GM21515 (cell line): ENCODE measurements around the gene SAMD1.
"Not testable (repeated sequence)": the region's sequence is repeated elsewhere in the genome, so short reads cannot be mapped to it uniquely, and the experiment has no call there.

Source experiments
- ATAC-seq: cut with Tn5 transposase; IDR thresholded peaks from one replicate; pipeline ENCODE4 v1.9.1; 2021; ENCODE audit not compliant: unreplicated experiment

Gene SAMD1

DNA sequence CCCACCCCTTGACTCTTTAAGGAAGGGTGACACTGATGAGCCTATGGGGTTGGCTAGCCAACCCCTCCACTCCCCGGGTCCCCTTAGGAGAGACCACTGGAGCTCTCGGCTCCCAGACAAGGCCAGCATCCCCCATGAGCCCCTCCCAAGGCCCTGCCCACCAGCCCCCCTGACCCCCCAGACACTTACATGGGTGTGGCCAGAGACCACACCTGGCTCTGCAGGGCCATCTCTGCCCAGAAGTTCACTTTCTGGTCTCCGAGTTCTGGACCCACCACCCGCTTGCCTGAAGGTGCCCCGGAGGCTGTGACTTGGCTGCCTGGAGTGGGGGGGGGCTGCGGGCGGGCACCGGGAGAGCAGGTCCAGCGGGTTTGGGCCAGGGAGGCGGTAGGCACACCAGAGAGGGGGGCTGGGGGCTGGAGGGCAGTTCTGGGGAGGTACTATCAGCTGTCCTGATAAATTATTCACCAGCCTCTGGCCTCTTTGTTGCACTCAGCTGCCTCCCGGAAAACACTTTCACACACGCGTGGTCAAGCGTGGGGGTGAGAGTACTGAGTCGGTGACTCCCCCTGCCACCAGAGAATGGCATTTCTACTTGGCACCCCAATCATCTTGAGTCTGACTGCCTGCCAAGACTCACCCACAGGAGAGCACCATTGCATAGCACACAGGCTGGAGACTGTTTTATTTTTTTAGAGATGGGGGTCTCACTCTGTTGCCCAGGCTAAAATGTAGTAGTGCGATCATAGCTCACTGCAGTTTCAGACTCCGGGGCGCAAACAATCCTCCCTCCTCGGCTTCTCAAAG is 28.6 kb downstream of the SAMD1 start, which contains the start of gene PALM3:
TSS of gene PALM3 (minus strand) at position 326 of the 807 bp plus-strand sequence. CDS start at position 230, 96 bp downstream.
- ATAC-seq: no peak

GRCh38 chr19:14061081-14061749 is 29.3 kb downstream of the SAMD1 start:
- ATAC-seq: no peak

DNA sequence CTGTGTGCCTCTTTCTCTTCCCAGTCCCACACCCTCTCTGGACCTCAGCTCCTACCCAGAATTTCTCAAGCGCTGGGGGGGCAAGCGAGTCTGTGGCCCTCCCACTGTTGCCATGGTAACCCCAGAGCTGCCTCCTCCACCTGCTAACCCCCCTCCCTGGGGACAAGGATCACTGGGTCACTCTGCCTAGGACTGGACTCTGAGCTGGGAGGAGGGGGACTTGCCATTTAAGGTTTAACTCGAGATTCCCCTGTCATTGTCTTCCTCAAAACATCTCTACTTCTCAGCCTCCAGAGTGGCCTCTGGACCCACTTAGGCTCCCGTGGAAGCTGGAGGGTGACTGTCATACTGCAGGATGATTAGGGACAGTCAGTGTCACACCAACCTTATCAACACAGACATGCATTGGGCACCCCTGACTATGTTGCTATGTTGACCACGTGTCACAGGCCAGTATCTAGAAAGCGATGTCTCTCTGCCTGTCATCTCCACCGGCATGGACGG is 30.8 kb downstream of the SAMD1 start:
- ATAC-seq: no peak

GRCh38 chr19:14059093-14059480 is 31.5 kb downstream of the SAMD1 start:
- ATAC-seq: no peak

GRCh38 chr19:14058182-14059092 is 32.1 kb downstream of the SAMD1 start:
- no peak for ATAC-seq

DNA sequence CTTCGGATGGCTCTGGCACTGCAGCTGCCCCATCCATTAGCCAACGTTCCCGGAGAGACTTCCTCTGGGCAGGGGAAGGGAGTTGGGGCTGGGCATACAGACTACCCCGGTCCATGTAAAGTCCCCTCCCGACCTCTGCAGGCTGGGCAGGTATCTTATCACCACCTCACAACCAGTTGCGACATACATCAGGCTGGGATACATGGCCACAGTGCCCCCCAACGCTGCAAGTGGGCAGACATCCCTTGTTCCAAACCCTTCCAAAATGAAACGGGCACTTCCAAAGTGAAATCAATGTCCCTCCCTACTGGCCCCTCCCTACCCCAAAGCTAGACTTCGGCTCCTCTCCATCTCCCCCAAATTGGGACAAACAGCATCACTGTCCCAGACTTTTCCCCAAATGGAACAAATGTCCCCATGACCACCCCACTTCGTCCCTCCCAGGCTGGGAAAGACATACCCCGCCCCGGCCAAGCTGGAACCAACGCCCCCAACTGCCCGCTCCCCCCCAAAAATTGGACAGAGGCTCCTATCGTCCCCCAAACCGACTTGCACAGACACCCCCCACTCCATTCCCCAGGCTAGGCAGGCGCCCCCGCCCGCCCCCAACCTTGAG is 33.7 kb downstream of the SAMD1 start:
- no peak for ATAC-seq

DNA sequence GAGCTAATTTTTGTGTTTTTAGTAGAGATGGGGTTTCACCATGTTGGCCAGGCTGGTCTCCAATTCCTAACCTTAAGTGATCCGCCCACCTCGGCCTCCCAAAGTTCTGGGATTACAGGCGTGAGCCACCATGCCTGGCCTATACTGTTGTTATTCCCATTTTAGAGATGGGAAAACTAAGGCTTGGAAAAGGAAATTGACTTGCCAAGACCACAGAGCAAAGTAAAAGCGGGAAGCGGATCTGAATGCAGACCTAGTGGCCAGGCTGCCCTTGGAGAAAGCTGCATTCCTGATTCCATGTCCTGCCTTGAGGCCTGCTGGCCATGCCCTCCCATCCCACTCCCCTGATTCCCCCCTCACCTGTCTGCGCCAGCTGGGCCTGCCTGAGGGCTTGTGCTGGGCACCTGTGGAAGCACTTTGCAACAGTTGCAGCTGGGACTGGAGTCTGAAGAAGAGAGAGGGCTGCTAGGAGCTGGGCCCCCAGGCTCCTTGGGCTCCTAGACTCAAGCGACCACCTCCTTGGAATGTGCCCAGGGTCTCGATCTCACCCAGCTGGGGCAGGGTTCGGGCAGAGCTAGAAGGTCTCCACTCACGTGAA is 34.4 kb downstream of the SAMD1 start:
- ATAC-seq: no peak

- ATAC-seq: no peak
Measured at GRCh38 chr19:14055396-14055795, 35.2 kb downstream of the SAMD1 start.

DNA sequence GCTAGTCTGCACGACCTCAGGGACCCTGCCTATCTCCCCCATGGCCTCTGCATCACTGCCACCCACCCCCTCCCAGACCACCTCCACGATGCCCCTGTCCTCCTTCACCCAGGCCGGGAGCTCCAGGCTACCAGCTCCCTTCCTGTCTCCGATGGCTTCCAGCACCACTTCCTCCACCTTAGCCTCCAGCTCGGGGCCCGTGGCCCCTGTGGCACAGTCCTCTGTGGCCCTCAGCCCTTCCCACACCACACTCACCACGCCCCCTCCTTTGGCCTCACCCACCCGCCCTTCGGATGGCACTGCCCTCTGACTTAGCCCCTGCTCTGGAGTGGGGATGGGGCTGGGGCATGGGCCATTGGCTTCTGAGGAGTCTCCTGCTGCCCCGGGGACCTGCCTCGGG is 35.8 kb downstream of the SAMD1 start:
- no peak for ATAC-seq

DNA sequence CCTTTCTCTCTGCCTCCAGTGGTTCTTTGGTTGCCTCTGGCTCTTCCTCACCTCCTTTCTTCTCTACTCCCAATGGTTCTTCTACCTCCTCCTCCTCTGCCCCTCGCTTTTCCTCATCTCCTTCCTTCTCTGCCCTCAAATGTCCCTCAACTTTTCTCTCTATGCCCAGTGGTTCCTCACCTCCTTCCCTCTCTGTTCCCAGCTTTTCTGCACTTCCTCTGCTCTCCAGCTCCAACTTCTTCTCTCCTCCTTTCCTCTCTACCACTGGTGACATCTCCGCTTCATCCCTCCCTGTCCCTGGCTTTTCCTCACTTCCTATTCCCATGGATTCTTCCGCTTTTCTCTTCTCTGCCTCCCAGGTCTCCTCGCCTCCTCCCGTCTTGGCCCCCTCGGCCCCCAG is 36.5 kb downstream of the SAMD1 start:
- ATAC-seq: no peak

DNA sequence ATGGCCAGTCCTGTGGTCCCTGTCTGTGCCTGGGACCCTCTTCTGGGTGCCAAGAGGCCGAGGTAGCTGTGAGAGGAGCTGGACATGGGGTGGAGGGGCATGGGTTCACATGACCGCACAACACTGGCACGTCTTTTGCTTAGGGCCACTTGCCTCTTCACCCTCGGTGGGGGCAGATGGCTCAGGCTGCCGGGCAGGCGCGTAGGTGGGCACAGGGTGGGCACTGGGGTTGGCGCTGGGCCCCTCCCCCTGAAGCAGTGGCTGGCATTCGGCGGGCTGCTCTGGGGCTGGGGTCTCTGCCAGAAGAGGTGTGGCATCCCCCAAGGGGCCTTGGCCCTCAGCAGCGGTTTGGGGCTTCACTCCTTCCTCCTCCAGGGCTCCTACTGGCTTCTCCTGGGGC is 37.1 kb downstream of the SAMD1 start:
- ATAC-seq: no peak

DNA sequence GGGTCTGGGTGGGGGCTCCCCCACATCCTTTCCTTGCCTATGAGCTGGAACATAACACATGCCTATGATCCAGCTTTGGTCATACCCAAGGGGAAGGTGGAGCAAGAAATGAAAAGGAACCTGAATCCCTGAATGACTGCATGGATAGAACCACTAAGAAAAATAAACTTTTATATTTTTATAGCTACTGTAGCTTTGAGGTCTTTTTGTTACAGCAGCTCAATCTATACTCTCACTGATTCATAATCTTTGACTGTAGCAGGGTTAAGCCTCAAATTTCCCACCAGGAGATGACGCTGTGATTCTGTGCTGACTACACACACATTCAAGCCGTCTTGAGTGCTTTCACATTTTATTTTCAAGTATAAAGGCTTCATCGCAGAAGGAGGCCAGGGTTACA is 37.5 kb downstream of the SAMD1 start:
- no peak for ATAC-seq

DNA sequence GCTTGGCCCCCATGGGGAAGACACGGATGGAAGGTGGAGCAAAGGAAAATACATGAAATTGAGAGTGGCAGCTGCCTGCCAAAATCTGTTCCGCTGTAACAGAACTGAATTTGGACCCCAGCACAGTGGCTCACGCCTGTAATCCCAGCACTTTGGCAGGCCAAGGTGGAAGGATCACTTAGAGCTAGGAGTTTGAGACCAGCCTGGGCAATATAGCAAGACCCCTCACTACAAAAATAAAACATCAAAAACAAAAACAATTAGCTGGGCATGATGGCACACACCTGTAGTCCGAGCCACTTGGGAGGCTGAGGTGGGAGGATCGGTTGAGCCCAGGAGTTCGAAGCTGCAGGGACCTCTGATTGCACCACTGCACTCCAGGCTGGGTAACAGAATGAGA is 38.1 kb downstream of the SAMD1 start:
- no peak for ATAC-seq

- ATAC-seq: no peak
Measured at GRCh38 chr19:14051980-14052379, 38.6 kb downstream of the SAMD1 start.

GRCh38 chr19:14050961-14051360 is 39.6 kb downstream of the SAMD1 start:
- not testable (repeated sequence) for ATAC-seq

GRCh38 chr19:14050512-14050911 is 40.0 kb downstream of the SAMD1 start:
- no peak for ATAC-seq

DNA sequence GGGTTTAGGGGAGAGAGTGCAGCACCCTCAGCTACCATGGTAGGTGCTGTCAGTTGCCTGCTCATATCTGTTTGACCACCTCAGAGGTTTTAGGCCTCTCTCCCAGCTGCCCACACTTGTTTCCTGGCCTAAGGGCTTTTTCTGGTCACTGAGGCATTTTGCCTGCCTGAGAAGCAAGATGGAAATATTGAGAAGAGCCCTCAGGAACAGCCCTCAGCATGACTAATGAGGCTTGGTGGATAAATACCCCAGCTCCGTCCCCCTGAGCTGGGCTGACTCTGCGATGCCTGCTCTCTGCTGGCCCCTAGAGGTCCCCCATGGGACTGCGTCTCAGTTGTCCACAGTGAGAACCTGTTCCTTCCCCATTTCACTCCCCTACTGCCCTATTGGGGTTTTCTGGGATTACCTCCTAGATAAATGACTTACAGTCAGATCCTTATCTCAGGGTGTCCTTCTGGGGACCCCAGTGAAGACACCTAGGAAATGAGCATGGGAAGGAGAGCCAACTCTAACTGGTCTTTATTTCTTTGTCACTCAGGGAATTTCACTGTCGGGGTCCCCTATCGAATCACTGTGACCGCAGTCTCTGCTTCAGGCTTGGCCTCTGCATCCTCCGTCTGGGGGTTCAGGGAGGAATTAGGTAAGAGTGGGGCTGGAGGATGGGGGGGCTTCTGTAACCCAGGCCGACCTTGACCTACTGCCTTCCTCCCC is 42.0 kb downstream of the SAMD1 start:
- ATAC-seq: no peak

DNA sequence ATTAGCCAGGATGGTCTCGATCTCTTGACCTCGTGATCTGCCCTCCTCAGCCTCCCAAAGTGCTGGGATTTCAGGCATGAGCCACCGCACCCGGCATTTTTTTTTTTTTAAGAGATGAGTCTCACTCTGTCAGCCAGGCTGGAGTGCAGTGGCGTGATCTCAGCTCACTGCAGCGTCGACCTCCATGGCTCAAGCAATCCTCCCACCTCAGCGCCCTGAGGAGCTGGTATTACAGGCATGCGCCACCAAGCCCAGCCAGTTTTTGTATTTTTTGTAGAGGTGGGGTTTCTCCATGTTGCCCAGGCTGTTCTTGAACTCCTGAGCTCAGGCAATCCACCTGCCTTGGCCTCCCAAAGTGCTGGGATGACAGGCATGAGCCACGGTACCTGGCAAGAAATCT is 42.7 kb downstream of the SAMD1 start:
- ATAC-seq: not testable (repeated sequence)

GRCh38 chr19:14042659-14043608 is 47.6 kb downstream of the SAMD1 start:
- not testable (repeated sequence) for ATAC-seq
